GM19239 (cell line): ENCODE measurements around the gene PGBD1.

Source experiments
- DNase-seq: peaks from one replicate; pipeline ENCODE4 v3.0.0; 2011; ENCODE audit warnings: low spot score; ENCODE audit not compliant: insufficient read length
- FAIRE-seq: peaks from 2 replicates; lab custom pipeline; 2011; peaks lifted over from hg19 to GRCh38; lab: Jason Lieb, UNC

Gene PGBD1

GRCh38 chr6:28281288-28282064, at the start of gene PGBD1:
PGBD1 (plus strand) TSS chr6:28281572; CDS start chr6:28283814, 2,242 bp downstream.
- FAIRE-seq (peak; percentile 78), DNase-seq (peak; percentile 56)

GRCh38 chr6:28232785-28233184, 48.6 kb upstream of the PGBD1 start:
- FAIRE-seq (no peak), DNase-seq (no peak)

- FAIRE-seq (no peak), DNase-seq (no peak)
Measured at GRCh38 chr6:28235912-28236452, 45.4 kb upstream of the PGBD1 start.

- FAIRE-seq (peak; percentile 68), DNase-seq (no peak)
Measured at GRCh38 chr6:28239636-28240035, 41.7 kb upstream of the PGBD1 start.

GRCh38 chr6:28240471-28240870, 40.9 kb upstream of the PGBD1 start:
- FAIRE-seq (no peak), DNase-seq (no peak)

- FAIRE-seq (no peak), DNase-seq (no peak)
Measured at GRCh38 chr6:28243946-28244345, 37.4 kb upstream of the PGBD1 start.

GRCh38 chr6:28245206-28245941, 36.0 kb upstream of the PGBD1 start:
- DNase-seq (no peak), FAIRE-seq (no peak)

GRCh38 chr6:28248916-28249315, 32.5 kb upstream of the PGBD1 start:
- DNase-seq (no peak), FAIRE-seq (no peak)

GRCh38 chr6:28250747-28251146, 30.6 kb upstream of the PGBD1 start:
- DNase-seq = no peak
- FAIRE-seq = no peak

- no peak for DNase-seq
Measured at GRCh38 chr6:28251661-28252008, 29.7 kb upstream of the PGBD1 start.

GRCh38 chr6:28252009-28252975, 29.1 kb upstream of the PGBD1 start, which contains the start of gene ZKSCAN4:
ZKSCAN4 (minus strand) TSS chr6:28252269; CDS start chr6:28251980, 289 bp downstream.
- DNase-seq (peak; percentile 66), FAIRE-seq (peak; percentile 90)

More at GRCh38 chr6:28251661-28252008, 29.7 kb upstream of the PGBD1 start:
- FAIRE-seq = no peak

GRCh38 chr6:28254121-28254519, 27.3 kb upstream of the PGBD1 start:
- FAIRE-seq (no peak), DNase-seq (no peak)

GRCh38 chr6:28257042-28257441, 24.3 kb upstream of the PGBD1 start:
- no peak for FAIRE-seq

GRCh38 chr6:28258877-28259777, 22.2 kb upstream of the PGBD1 start, which contains the start of gene NKAPL:
NKAPL (plus strand) TSS chr6:28259297; CDS start chr6:28259372, 75 bp downstream.
- DNase-seq = no peak
- FAIRE-seq = peak; percentile 64

More at GRCh38 chr6:28257042-28257441, 24.3 kb upstream of the PGBD1 start:
- DNase-seq = no peak

- DNase-seq (no peak), FAIRE-seq (no peak)
Measured at GRCh38 chr6:28263922-28264321, 17.4 kb upstream of the PGBD1 start.

- peak; percentile 33 for FAIRE-seq
- DNase-seq = no peak
Measured at GRCh38 chr6:28264834-28265401, 16.5 kb upstream of the PGBD1 start.

GRCh38 chr6:28266563-28266961, 14.8 kb upstream of the PGBD1 start:
- FAIRE-seq (no peak), DNase-seq (no peak)

- DNase-seq (peak; percentile 60), FAIRE-seq (peak; percentile 93)
Measured at GRCh38 chr6:28266962-28267694, 14.2 kb upstream of the PGBD1 start, which contains the start of gene ZSCAN26. ZSCAN26 (plus strand) TSS chr6:28267143; CDS start chr6:28271920, 4,777 bp downstream.
